Muscle of leg (tissue), 11 donors: ENCODE measurements around the gene BSG. TPM values are rescaled to one million over a fixed set of nuclear protein-coding genes. Genes with fewer than 3 reads are reported as not detected.

Experiments
- DNase-seq: peaks from one replicate; pipeline ENCODE4 v3.0.0; 2013
- H3K27ac ChIP-seq: one replicate; pipeline ENCODE4 v1.5.1; 2013; ENCODE audit warnings: mild to moderate bottlenecking, low read length, control low read depth
- H3K27me3 ChIP-seq: one replicate; pipeline ENCODE4 v1.6.1; 2013; ENCODE audit warnings: low read length; ENCODE audit not compliant: control insufficient read depth, insufficient read depth
- H3K36me3 ChIP-seq: one replicate; pipeline ENCODE4 v1.6.1; 2013; ENCODE audit warnings: low read length; ENCODE audit not compliant: control insufficient read depth, insufficient read depth
- H3K4me1 ChIP-seq: one replicate; pipeline ENCODE4 v1.6.1; 2013; ENCODE audit warnings: low read length; ENCODE audit not compliant: control insufficient read depth, insufficient read depth
- H3K4me3 ChIP-seq: one replicate; pipeline ENCODE4 v1.5.1; 2013; ENCODE audit warnings: low read length, control low read depth
- H3K9me3 ChIP-seq: replicated peaks from 2 replicates; pipeline ENCODE4 v1.6.1; 2013; ENCODE audit warnings: low read depth, low read length; ENCODE audit not compliant: control insufficient read depth
- WGBS: methylation state at CpG from one replicate; pipeline ENCODE4 v1.1.5; 2013; ENCODE audit warnings: missing lambda C conversion rate; ENCODE audit not compliant: insufficient coverage; 5-methylcytosine and 5-hydroxymethylcytosine counted together
- polyA plus RNA-seq, 8 donors: library from polyadenylated mRNA; unstranded; fragments of 120-200 nt; gene quantifications; one replicate each; pipeline versions ENCODE4 v1.2.1 to v1.2.3, GENCODE V29; 2013; ENCODE audit warnings: inconsistent platforms in 1 of 8, low replicate concordance in 1 of 8; ENCODE audit not compliant: insufficient read length in 8 of 8, insufficient read depth in 1 of 8
- total RNA-seq: library from RNA; stranded (reverse); fragments of 120-200 nt; gene quantifications from one replicate; pipeline ENCODE4 v1.2.4, GENCODE V29; 2013

The BSG gene
- total and polyA plus RNA-seq, 9 donors = 160 to 260 (median 221) TPM

DNA sequence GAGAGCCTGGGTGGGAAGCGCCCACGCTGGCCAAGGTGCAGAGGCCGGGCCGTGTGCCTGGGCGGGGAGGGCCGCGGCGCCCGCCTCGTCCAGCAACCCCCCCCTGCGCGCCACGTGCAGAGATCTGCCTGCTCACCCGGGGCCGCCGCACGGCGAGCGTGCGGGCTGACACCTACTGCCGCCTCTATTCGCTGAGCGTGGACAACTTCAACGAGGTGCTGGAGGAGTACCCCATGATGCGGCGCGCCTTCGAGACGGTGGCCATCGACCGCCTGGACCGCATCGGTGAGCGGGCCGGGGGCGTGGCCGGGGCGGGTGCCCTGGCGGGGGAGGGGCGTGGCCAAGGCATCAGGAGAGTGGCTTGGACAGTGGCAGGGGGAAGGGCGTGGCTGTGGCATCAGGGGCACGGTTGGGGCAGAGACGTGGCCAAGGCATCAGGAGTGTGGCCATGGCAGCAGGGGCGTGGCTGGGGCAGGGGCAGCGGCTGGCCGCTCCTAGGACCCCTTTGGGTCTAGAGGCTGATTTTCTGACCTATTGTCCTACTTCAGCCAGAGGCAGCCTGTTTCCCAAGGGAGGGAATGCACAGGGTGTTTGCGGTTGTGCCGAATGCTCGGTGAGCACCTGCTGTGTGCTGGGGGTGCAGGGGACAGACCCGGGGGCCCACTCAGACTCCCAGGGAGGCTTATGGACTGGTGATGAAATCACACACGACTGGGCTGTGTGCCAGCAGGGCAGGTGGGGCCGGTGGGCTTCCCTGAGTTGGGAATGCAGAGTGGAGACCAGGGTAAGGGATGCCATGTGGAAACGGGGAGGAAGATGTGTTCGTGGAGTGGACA is 41.6 kb downstream of the BSG start:
- Histone ChIP-seq H3K27me3 (peaks cover 13% of the 10 kb centered on the region), H3K36me3 (peaks cover 16% of the 10 kb centered on the region), H3K27ac (no peak overlapping the region), H3K4me1 (peaks cover 22% of the 10 kb centered on the region), H3K4me3 (no peak overlapping the region), H3K9me3 (no peaks in the 10 kb centered on the region)
- no peak for DNase-seq
- 61% methylated on average over 52 of the region's 54 CpGs for WGBS

DNA sequence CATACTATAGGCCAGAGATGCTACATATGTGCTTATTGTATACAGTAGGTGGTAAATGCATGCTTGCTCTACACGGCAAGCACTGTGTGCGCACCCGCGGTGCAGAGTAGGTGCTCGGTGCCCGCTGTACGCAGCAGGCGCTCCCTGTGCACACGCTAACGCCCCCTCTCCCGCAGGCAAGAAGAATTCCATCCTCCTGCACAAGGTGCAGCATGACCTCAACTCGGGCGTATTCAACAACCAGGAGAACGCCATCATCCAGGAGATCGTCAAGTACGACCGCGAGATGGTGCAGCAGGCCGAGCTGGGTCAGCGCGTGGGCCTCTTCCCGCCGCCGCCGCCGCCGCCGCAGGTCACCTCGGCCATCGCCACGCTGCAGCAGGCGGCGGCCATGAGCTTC is 43.2 kb downstream of the BSG start:
- WGBS = 16% methylated on average over 26 of the region's 33 CpGs

DNA sequence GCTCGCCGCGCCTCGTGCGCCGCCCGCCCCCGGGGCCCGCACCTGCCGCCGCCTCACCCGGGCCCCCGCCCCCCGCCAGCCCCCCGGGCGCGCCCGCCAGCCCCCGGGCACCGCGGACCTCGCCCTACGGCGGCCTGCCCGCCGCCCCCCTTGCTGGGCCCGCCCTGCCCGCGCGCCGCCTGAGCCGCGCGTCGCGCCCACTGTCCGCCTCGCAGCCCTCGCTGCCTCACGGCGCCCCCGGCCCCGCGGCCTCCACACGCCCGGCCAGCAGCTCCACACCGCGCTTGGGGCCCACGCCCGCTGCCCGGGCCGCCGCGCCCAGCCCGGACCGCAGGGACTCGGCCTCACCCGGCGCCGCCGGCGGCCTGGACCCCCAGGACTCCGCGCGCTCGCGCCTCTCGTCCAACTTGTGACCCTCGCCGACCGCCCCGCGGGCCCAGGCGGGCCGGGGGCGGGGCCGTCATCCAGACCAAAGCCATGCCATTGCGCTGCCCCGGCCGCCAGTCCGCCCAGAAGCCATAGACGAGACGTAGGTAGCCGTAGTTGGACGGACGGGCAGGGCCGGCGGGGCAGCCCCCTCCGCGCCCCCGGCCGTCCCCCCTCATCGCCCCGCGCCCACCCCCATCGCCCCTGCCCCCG is 43.8 kb downstream of the BSG start:
- Histone ChIP-seq H3K27me3 (peaks cover 13% of the 10 kb centered on the region), H3K9me3 (no peaks in the 10 kb centered on the region), H3K27ac (no peak overlapping the region), H3K36me3 (peaks cover 31% of the 10 kb centered on the region), H3K4me1 (no peaks in the 10 kb centered on the region), H3K4me3 (no peak overlapping the region)
- 1% methylated on average over 67 of the region's 97 CpGs for WGBS
- DNase-seq = no peak

More for the DNA sequence above, 43.2 kb downstream of the BSG start:
- Histone ChIP-seq H3K27ac (no peak overlapping the region), H3K36me3 (peaks cover 31% of the 10 kb centered on the region), H3K4me1 (peaks cover 5% of the 10 kb centered on the region), H3K4me3 (no peak overlapping the region), H3K9me3 (no peaks in the 10 kb centered on the region), H3K27me3 (peaks cover 13% of the 10 kb centered on the region)
- DNase-seq = peak; percentile 32

DNA sequence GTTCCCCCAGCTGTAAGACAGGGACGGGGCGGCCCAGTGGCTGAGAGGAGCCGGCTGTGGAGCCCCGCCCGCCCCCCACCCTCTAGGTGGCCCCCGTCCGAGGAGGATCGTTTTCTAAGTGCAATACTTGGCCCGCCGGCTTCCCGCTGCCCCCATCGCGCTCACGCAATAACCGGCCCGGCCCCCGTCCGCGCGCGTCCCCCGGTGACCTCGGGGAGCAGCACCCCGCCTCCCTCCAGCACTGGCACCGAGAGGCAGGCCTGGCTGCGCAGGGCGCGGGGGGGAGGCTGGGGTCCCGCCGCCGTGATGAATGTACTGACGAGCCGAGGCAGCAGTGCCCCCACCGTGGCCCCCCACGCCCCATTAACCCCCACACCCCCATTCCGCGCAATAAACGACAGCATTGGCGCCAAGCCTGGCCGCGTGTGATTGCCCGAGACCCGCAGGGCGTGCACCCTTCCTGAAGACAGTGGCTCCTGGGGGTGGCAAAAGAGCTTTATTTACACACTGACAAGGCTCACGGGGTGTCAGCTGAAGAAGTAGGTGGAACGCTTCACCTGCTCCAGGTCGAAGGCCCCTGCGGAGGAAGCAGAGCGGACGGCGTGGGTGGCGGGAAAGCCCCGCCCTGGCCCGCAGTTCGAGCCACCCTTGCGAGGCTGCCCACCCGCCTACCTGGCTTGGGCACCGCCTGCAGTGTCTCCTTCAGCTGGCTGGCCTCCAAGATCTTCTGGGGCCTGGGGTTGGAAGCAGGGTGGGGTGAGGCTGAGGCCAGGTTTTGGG is 44.5 kb downstream of the BSG start:
- Histone ChIP-seq H3K4me1 (no peaks in the 10 kb centered on the region), H3K4me3 (no peak overlapping the region), H3K27me3 (peaks cover 13% of the 10 kb centered on the region), H3K36me3 (peaks cover 36% of the 10 kb centered on the region), H3K27ac (no peak overlapping the region), H3K9me3 (no peaks in the 10 kb centered on the region)
- WGBS = 74% methylated on average over 35 of the region's 58 CpGs
- no peak for DNase-seq

DNA sequence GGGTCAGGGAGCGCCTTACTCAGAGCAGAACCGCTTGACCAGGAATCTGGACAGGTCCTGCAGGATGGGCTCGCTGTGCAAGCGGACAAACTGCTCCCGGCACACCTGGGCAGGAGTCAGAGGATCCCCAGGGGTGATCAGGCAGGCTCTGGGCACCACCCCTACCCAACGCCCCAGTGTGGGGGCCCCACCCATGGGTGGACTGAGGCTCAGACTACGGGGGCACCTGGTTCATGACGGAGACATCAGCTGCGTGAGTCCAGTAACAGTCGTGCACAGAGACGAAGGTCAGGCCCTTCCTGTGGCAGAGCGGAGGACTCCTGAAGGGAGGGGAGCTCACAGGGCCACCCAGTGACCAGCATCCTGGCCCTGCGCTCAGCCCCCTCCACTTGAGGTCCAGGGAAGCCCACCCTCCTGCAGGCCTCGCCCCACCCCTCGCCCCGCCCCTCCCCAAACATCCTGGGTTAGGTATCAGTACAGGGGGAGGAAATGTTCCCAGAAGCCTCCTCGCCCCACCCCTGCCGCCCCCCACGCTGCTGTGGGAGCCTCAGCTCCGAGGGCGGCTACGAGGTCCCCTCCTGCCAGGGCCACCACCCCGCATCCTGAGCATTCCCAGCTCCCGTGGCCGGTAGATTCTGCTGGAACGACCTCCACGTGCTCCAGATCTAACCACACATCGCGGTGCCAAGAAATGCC is 45.3 kb downstream of the BSG start:
- peaks cover 40% of the 10 kb centered on the region for H3K36me3 ChIP-seq
- 85% methylated on average over 24 of the region's 29 CpGs for WGBS
- H3K27ac ChIP-seq = no peak overlapping the region
- H3K27me3 ChIP-seq = peaks cover 13% of the 10 kb centered on the region
- no peak overlapping the region for H3K4me3 ChIP-seq
- no peaks in the 10 kb centered on the region for H3K4me1 ChIP-seq
- H3K9me3 ChIP-seq = no peaks in the 10 kb centered on the region
- no peak for DNase-seq

DNA sequence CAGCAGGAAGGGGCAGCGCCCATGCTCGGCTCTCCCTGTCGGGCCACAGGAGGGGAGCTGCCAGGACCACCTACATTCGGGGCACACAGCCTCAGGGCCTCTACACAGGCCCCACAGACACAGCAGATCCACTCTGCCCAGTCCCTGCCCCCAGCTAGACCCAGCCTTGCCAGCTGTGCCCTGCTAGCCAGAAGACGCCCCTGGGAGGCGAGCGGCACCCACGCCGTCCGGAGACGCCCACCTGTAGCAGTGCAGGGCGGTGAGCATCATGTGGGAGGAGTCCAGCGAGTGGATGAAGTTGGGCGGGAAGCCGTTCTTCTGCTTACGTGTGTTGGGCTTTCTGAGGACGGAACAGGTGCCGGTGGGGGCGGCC is 45.8 kb downstream of the BSG start:
- peaks cover 10% of the 10 kb centered on the region for H3K27me3 ChIP-seq
- no peak for DNase-seq
- H3K36me3 ChIP-seq = peaks cover 41% of the 10 kb centered on the region
- H3K4me1 ChIP-seq = no peaks in the 10 kb centered on the region
- no peaks in the 10 kb centered on the region for H3K9me3 ChIP-seq
- WGBS = 93% methylated on average over 19 of the region's 19 CpGs
- H3K27ac ChIP-seq = no peak overlapping the region
- no peak overlapping the region for H3K4me3 ChIP-seq

DNA sequence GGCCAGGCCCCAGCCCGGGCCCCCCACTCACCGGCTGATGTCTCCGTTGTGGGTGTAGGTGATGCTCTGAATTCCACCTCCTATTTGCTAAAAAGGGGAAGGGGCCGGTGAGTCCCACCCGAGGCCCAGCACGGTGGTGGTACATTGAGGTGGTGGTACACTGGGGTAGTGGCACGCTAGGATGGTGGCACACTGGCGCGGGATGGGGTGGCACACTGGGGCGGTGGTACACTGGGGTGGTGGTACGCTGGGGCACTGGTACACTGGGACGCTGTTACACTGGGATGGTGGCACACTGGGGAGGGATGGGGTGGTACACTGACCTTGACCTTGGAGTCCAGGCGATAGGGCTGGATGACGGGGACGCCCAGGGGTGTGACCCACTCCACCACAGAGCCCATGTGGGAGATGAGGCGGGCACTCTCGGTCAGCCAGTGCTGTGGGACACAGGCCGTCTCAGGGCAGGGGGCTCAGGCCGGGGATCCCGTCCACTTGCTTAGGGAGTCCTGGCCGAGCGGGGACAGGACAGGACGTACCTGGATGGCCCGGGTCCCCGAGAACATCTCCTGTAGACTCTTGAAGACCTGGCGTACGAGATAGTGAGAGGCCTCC is 46.4 kb downstream of the BSG start:
- Histone ChIP-seq H3K9me3 (no peaks in the 10 kb centered on the region), H3K27me3 (peaks cover 10% of the 10 kb centered on the region), H3K4me1 (no peaks in the 10 kb centered on the region), H3K4me3 (no peak overlapping the region), H3K27ac (no peak overlapping the region), H3K36me3 (peaks cover 46% of the 10 kb centered on the region)
- DNase-seq = no peak
- WGBS = 90% methylated on average over 22 of the region's 27 CpGs

DNA sequence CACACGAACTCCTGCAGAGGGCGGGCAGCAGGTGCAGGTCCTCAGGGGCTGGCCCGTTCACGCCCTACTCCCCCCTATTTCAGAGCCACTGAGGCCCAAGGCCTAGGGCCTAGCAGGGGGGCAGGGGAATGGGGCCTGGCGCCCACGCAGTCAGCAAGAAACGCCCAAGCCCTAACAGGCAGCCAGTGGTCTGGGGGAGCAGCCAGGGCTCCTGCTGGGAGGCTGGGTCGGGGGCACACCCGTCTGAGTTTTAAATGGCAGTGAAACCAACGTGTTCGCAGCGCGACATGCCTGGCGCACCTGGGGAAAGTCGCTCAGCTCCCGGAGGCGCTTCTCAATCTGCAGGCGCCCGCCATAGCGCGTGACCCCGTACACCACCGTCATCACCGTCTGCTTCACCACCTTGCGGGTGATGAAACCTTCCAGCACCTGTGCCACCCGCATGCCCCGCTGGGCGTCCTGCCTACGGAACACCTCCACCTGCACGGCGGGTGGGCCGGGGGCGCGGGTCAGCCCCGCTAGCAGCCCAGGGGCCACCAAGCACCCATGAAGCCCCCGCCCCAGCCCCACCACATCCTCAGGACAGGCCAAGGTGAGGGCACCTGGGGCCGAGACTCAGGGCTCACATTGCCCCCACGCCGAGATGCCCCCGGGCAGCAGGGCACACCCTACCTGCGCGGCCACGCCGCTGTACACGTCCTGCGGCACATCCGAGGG is 47.0 kb downstream of the BSG start:
- H3K9me3 ChIP-seq = no peaks in the 10 kb centered on the region
- no peaks in the 10 kb centered on the region for H3K4me1 ChIP-seq
- H3K27me3 ChIP-seq = peaks cover 7% of the 10 kb centered on the region
- no peak overlapping the region for H3K27ac ChIP-seq
- DNase-seq = no peak
- WGBS = 94% methylated on average over 47 of the region's 47 CpGs
- H3K36me3 ChIP-seq = peaks cover 47% of the 10 kb centered on the region
- no peak overlapping the region for H3K4me3 ChIP-seq

DNA sequence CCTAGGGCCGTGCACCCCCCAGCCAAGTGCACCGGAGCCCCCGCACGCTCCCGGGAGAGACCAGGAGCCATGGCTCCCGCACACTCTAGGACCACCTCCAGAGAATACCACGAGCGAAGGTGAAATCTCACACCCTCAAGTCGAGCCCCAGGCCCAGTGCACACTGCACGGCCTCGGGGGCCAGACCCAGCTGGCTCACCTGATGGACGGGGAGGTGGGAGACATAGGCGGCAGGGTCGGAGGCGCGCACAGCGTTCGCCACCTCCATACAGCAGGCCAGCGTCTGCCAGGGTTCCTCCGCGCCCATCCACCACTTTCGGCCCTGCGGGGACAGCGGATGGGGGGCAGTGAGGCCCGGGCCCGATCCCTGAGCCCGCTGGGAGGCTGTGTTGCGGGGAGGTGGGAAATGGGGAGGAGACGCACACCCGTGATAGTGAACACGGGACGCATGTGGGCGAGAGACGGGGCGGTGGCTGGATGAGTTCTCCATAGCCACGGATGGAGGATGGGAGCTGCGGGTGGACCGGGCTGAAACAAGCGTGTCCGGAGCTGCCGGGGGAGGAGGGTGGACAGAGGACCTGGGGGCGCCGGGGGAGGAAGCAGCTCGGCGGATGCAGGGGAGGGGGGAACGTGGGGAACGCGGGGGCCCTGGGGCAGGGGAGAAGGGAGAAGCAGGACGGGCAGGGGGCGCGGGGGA is 47.9 kb downstream of the BSG start:
- H3K27ac ChIP-seq = no peak overlapping the region
- DNase-seq = no peak
- peaks cover 55% of the 10 kb centered on the region for H3K36me3 ChIP-seq
- peaks cover 4% of the 10 kb centered on the region for H3K27me3 ChIP-seq
- no peaks in the 10 kb centered on the region for H3K4me1 ChIP-seq
- H3K9me3 ChIP-seq = no peaks in the 10 kb centered on the region
- no peak overlapping the region for H3K4me3 ChIP-seq
- WGBS = 86% methylated on average over 33 of the region's 51 CpGs
